IPS-18c (cell line): Measurements from ENCODE around the gene FLOT1.
A peak's percentile ranks its signal among the peaks of the same experiment; 100 is the strongest.
"Not testable (repeated sequence)": the region's sequence is repeated elsewhere in the genome, so short reads cannot be mapped to it uniquely, and the experiment has no call there.

ENCODE experiments used
- H3K4me3 ChIP-seq: 2 replicates; pipeline ENCODE4 v1.7.0; 2013; ENCODE audit warnings: low read depth, mild to moderate bottlenecking, low read length, moderate library complexity; ENCODE audit not compliant: insufficient read depth
- H3K9me3 ChIP-seq: one replicate; pipeline ENCODE4 v1.6.1; 2013; ENCODE audit warnings: mild to moderate bottlenecking, low read length, moderate library complexity; ENCODE audit not compliant: control insufficient read depth, insufficient read depth

The FLOT1 gene

GRCh38 chr6:30719791-30720737, 22.4 kb downstream of the FLOT1 start, which contains the start of gene TUBB:
TUBB (plus strand) TSS chr6:30720352; CDS start chr6:30720507, 155 bp downstream.
- no peaks in the 10 kb centered on the region for H3K9me3 ChIP-seq
- H3K4me3 ChIP-seq: peak within 1 kb of the TSS; percentile 93

DNA sequence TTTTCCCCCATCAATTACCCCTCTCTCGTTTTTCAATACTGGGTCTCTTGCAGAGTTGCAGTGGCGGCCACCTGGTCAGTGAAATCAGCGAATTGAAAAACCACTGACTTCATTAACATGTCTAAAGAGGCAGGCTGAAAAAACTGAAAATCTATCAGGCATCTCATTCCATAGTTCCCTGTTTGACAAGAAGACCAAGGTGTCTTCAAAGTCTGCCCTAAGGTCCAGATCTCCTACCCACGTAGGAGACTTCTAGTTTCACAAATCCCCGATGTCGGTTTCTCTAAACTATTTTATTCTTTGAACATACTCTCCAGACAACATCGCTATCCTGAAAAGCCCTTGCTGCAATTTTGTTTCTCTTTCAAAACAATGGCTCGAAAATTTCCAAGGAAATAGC, 23.1 kb downstream of the FLOT1 start:
- Histone ChIP-seq H3K9me3 (no peaks in the 10 kb centered on the region), H3K4me3 (peak overlapping the region; percentile 64; the same call in 1 of the 2 replicates)

GRCh38 chr6:30717845-30718720, 24.4 kb downstream of the FLOT1 start:
- H3K9me3 ChIP-seq: not testable (repeated sequence)
- H3K4me3 ChIP-seq: peak overlapping the region; percentile 67

GRCh38 chr6:30717129-30717844, 25.2 kb downstream of the FLOT1 start, which contains the start of gene MDC1:
MDC1 (minus strand) TSS chr6:30717281; CDS start chr6:30715175, 2,106 bp downstream.
- no peaks in the 10 kb centered on the region for H3K9me3 ChIP-seq
- peak within 1 kb of the TSS; percentile 67 for H3K4me3 ChIP-seq

- peak overlapping the region; percentile 67 for H3K4me3 ChIP-seq
- no peaks in the 10 kb centered on the region for H3K9me3 ChIP-seq
These were observed 25.7 kb downstream of the FLOT1 start for GRCh38 chr6:30716879-30717128.

- H3K9me3 ChIP-seq: no peaks in the 10 kb centered on the region
These were observed 28.2 kb downstream of the FLOT1 start for GRCh38 chr6:30714263-30714662.

DNA sequence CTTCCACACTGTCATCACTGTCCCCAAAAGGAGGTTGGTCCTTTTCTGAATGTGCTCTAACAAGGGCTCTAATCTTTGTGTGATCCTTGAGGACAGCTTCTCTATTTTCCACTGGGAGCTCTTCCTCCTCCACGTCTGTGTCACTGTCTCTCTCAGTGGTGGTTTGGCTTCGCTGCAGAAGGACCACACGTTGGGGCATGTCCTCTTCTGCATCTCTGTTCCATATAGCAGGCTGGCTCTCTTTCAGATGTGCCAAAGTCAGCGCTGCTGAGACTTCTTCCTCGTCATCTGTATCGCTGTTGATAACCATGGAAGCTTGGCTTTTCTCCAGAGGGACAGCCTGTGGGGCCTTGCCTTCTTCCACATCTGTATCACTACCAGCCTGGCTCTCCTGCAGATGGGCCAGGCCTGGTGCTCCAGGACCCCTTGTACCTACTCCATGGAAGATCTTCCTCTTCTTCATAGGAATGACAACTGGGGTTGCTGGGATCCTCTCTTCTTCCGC, 30.0 kb downstream of the FLOT1 start:
- H3K4me3 ChIP-seq: no peak overlapping the region

More at GRCh38 chr6:30714263-30714662, 28.2 kb downstream of the FLOT1 start:
- H3K4me3 ChIP-seq: no peak overlapping the region

DNA sequence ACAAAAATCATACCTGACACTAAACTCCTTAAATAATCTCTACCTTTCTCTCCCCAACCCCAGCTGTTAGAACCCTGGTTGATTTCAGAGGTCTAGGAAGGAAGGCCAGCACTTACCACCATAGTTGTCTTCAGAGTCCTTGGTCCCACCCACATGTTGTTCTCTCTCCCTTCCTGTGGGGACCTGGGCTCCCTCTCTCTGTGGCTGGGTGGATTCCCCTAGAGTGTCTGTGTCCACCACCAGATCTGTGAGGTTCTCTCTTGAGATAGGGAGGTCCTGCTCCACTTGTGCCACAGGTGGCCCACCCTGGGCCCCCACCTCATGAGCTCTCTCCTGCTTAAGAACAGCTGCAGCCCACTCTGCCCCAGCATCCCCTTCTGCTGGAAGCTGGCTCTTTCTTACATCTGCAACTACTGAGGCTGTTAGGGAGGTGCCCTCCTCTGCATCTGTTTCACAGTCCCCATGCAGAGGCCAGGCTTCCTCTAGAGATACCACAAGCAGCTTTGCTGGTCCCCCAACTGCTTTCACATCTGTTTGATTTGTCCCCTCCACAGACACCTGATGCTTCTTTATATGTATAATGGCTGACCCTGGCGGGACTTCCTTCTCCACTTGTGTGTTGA, 30.6 kb downstream of the FLOT1 start:
- no peak overlapping the region for H3K4me3 ChIP-seq
- no peaks in the 10 kb centered on the region for H3K9me3 ChIP-seq

More for the DNA sequence above, 30.0 kb downstream of the FLOT1 start:
- no peaks in the 10 kb centered on the region for H3K9me3 ChIP-seq

- no peak overlapping the region for H3K4me3 ChIP-seq
- H3K9me3 ChIP-seq: no peaks in the 10 kb centered on the region
These were observed 33.2 kb downstream of the FLOT1 start for GRCh38 chr6:30709101-30709868.

DNA sequence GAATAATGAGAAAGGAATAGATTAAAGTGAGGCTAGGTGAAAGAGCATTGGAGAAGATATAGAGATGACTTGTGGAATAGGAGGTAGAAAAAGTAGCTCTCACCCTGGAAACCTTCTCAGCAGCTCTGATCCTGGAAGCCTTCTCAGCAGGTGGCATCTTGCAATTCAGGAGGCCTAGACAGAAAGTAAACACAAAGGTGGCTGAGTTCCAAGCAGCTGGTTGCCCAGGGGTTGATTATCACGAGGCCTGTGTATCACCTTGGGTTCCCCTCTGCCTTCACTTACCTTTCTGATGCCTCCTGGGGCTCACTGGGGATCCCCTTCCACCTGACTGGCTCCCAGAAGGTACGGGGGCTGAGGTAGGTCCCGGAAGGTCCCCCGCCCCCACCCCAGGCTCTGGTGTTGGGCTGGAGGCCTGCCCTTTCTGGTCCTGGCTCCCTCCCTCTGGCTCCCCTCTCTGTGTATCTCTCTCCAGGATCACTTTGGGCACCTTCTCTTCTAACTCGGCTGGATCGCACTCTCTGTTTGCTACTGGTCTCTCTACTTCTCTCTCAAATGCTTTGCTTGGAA, 35.1 kb downstream of the FLOT1 start:
- Histone ChIP-seq H3K9me3 (no peaks in the 10 kb centered on the region), H3K4me3 (no peak overlapping the region)

DNA sequence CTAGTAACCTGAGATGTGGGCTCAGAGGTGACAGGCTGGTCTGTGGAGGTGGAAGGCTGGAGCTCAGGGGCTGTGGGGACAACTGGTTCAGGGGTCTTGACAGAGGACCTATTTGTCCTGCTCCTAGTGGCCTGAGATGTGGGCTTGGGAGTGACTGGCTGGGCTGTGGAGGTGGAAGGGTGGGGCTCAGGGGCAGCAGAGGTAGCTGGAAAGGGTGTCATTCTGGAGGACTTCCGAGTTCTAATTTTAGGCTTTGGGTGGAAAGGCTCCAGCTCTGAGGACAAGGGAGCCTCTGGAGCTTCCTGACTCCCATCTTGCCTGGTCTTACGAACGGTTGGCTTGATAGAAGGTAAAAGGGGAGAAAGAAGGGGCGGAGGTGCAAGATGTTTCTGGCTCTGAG, 36.9 kb downstream of the FLOT1 start:
- no peak overlapping the region for H3K4me3 ChIP-seq
- H3K9me3 ChIP-seq: no peaks in the 10 kb centered on the region

- H3K9me3 ChIP-seq: no peaks in the 10 kb centered on the region
- no peak overlapping the region for H3K4me3 ChIP-seq
These were observed 38.7 kb downstream of the FLOT1 start for GRCh38 chr6:30703821-30704220.

DNA sequence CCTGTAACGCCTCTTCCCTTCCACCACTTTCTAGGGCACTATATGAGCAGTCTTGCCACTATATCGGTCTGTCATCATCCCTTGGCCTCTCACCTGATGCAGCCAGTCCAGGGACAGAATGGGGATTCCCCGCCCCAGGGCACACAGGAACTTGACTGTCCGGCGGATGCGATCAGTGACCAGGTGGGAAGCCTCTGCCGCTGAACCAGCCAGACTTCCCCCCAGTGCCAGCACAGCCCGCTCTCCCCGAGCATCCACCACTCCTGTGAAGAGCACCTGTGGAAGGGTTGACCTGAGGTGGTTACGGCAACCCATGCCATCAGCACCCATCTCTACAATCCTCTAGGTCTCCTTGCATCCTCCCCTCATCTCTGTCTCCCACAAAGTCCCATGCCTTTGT, 39.5 kb downstream of the FLOT1 start:
- no peaks in the 10 kb centered on the region for H3K9me3 ChIP-seq
- H3K4me3 ChIP-seq: no peak overlapping the region

DNA sequence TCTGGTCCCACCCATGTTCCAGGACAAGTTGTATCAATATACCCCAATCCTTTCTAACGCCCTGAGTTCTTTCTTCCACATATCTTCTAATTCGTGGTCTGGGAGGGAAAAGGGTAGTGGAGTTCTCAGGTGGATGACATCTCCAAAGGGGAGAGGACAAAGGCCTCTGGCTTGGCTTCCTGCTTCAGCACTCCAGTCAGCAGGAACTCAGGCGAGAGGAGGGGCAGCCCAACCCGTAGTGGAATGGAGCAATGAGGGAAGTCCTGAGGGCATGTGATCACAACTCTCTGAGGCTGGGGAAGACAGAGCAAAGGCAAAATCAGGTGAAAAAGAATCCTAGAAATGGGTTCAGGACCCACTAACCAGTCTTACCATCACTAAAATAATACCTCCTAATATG, 42.1 kb downstream of the FLOT1 start:
- H3K9me3 ChIP-seq: no peaks in the 10 kb centered on the region
- H3K4me3 ChIP-seq: no peak overlapping the region

- no peaks in the 10 kb centered on the region for H3K9me3 ChIP-seq
These were observed 46.1 kb downstream of the FLOT1 start for GRCh38 chr6:30696432-30696831.

More at GRCh38 chr6:30696432-30696831, 46.1 kb downstream of the FLOT1 start:
- H3K4me3 ChIP-seq: no peak overlapping the region
